Measurements from ENCODE around the gene HOXC5.
"Not testable (repeated sequence)": the region's sequence is repeated elsewhere in the genome, so short reads cannot be mapped to it uniquely, and the experiment has no call there.

HOXC5 gene

DNA sequence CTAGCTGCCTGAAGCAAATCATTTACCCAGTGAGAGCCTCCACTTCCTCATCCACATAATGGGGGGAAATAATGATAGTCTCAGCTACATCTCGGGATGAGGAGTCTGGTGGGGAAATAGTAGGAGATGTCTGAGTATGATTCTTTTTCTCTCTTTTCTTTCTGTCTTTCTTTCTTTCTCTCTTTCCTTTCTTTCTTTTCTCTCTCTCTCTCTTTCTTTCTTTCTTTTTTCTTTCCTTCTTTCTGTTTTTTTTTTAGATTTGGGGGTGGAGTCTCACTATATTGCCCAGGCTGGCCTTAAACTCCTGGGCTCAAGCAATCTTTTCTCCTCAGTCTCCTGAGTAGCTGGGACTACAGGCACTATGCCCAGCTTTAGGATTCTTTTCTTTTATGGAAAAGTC is 33.6 kb downstream of the HOXC5 start:
- DNase-seq (ENCODE audit: low spot score) = no peak

GRCh38 chr12:54068418-54069070 is 35.7 kb downstream of the HOXC5 start:
- no peak for DNase-seq (ENCODE audit: low spot score)

GRCh38 chr12:54071942-54072341 is 39.1 kb downstream of the HOXC5 start:
- no peak for DNase-seq (ENCODE audit: low spot score)

DNA sequence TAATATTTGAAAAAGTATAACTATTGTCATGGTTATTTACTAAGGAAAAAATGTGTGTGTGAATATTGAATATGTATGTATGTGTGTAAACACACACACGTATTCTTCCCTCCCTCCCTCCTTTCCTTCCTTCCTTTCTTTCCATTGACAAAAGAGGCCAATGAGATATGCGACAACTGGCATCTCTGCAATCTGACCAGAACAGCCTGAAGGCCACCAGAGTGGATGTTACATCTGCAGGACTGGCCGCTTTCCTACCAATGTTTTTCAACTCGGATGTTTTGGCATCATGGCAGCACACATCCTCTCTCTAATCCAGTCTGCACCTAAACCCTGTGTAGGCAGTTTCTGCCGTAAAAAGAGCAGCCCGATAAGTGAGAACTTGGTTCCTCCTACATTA is 41.5 kb downstream of the HOXC5 start:
- no peak for DNase-seq (ENCODE audit: low spot score)

- no peak for DNase-seq (ENCODE audit: low spot score)
Measured at GRCh38 chr12:54075409-54075808, 42.6 kb downstream of the HOXC5 start.

- DNase-seq (ENCODE audit: low spot score) = no peak
Measured at GRCh38 chr12:54075974-54076373, 43.1 kb downstream of the HOXC5 start.

- not testable (repeated sequence) for DNase-seq (ENCODE audit: low spot score)
Measured at GRCh38 chr12:54077843-54078242, 45.0 kb downstream of the HOXC5 start.

DNA sequence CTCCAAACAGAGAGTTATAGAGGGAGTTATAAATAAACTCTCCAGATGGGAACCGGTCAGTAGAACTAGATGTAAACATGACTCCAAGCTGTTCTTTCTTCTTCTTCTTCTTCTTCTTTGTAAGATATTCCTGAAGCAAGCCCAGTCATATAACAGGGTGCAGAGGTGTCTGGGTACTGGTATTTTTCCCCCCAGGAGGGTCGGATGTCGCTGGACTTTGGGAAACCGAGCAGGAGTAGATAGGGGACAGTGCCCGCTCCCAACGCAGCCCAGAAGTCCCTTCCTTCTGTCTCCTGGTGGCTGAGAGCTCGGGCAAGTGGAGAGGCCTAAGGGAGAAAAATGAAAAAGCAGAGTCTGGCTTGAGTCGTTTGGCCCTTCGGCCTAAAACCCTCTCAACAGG is 46.3 kb downstream of the HOXC5 start:
- not testable (repeated sequence) for DNase-seq (ENCODE audit: low spot score)

DNA sequence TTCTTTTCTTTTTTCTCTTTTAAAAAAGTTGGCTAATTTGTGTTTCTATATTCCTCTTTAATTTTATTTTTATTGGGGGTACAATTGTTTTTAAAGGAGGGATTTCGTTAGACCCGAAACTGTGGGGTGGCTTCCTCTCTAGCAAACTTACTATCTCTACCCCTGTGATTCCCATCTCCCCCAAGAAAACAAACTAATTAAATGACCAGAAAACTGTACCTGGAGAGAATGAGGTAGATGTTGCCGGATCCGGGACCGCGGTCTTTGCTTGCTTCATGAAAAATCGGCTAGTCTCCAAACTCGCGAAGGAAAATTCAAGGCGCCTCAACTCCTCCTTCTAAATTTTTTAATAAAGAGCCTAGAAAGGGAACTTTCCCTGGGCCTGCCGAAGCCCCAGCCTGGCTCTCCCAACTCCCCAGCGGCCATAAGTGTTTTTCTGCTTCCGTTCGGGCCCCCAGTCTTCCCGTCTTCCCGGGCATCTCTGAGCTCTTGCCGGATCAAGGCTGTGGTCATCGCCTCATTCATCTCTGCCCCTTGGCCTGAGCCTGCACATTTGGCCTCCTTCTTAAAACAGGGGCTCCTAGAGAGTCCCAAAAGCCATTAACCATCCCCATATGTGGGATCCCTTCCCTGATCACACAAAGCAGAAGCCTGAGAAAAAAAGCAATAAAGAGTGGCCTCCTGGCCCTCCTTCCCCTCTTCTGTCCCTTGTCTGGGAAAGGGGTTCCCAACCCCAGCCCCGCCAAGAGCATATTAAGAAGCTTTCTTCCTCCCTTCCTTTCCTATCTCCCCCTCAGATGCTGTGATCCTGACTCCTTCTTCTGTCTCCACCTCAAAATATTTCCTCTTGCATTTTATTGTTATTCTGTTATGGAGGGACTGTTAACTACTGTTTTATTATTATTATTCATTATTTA is 47.4 kb downstream of the HOXC5 start:
- not testable (repeated sequence) for DNase-seq (ENCODE audit: low spot score)

- DNase-seq (ENCODE audit: low spot score) = not testable (repeated sequence)
Measured at GRCh38 chr12:54081053-54081514, 48.2 kb downstream of the HOXC5 start.

DNA sequence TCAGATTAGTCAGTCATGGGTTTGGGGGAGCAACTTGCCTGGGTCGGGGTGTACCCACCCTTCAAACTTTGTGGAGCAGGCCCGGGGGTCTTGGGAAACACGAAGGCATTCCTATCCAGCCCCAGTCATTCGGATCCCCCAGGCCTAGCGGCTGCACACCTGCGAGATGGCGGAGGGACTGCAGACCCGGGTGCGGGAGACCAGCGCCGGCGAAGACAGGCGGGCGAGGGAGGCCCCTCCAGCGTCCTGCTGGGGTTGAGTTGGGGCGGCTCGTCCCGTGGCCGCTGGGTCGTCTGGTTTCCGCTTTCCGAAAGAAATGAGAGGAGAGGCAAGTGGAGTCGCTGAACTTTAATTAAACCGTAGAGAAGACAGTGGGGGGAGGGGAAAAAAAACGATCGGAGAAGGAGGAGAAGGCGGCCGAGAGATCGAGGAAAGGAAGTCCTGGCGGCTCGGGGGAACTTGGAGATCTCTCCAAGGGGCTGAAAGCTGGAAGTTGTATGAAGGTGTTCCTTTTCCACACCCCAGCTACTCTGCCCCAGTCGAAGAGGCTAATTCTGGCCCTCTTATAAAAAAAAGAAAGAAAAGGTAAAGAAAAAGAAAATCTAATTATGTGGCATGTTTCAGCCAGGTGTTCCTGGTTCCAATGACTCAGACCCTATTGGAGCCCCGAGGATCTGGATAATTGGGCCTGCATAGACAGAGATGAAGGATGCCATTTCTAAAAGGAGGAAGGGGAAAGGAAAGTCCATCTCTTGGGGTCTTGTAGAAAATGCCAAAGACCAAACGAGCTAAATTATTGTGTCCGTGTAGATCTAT is 48.9 kb downstream of the HOXC5 start:
- not testable (repeated sequence) for DNase-seq (ENCODE audit: low spot score)

- no peak for DNase-seq (ENCODE audit: low spot score)
Measured at GRCh38 chr12:54082397-54082892, 49.6 kb downstream of the HOXC5 start.

Data from germinal center (tissue), 1 donor.